EL (cell line): ENCODE data around the gene HPN.
"Not testable (repeated sequence)": the region's sequence is repeated elsewhere in the genome, so short reads cannot be mapped to it uniquely, and the experiment has no call there.

ENCODE experiments used
- DNase-seq: peaks from one replicate; pipeline ENCODE4 v3.0.0-alpha.2; 2016

The HPN gene

GRCh38 chr19:35088131-35088913, 46.8 kb downstream of the HPN start:
- DNase-seq: peak; percentile 95

GRCh38 chr19:35089554-35089953, 48.0 kb downstream of the HPN start:
- DNase-seq: no peak

- DNase-seq: no peak
These were observed 48.6 kb downstream of the HPN start for GRCh38 chr19:35090160-35090505.

GRCh38 chr19:35090506-35091214, 49.1 kb downstream of the HPN start:
- DNase-seq: peak; percentile 69

- no peak for DNase-seq
These were observed 51.9 kb downstream of the HPN start for GRCh38 chr19:35093430-35093829.

GRCh38 chr19:35093941-35094647, 52.6 kb downstream of the HPN start:
- DNase-seq: no peak

GRCh38 chr19:35094656-35095055, 53.1 kb downstream of the HPN start:
- no peak for DNase-seq

- DNase-seq: no peak
These were observed 54.3 kb downstream of the HPN start for GRCh38 chr19:35095667-35096368.

- DNase-seq: no peak
These were observed 57.0 kb downstream of the HPN start for GRCh38 chr19:35098413-35099049.

GRCh38 chr19:35099155-35099896, 57.8 kb downstream of the HPN start:
- no peak for DNase-seq

GRCh38 chr19:35099897-35100275, 58.4 kb downstream of the HPN start:
- DNase-seq: no peak

- no peak for DNase-seq
These were observed 59.3 kb downstream of the HPN start for GRCh38 chr19:35100588-35101533.

- DNase-seq: not testable (repeated sequence)
These were observed 60.4 kb downstream of the HPN start for GRCh38 chr19:35101949-35102348.

- DNase-seq: not testable (repeated sequence)
These were observed 62.1 kb downstream of the HPN start for GRCh38 chr19:35103614-35104013.

GRCh38 chr19:35104361-35104760, 62.8 kb downstream of the HPN start:
- DNase-seq: no peak

- no peak for DNase-seq
These were observed 63.5 kb downstream of the HPN start for GRCh38 chr19:35105047-35105410.

- DNase-seq: no peak
These were observed 64.1 kb downstream of the HPN start for GRCh38 chr19:35105411-35106290.

- no peak for DNase-seq
These were observed 64.7 kb downstream of the HPN start for GRCh38 chr19:35106291-35106583.

- no peak for DNase-seq
These were observed 65.5 kb downstream of the HPN start for GRCh38 chr19:35106898-35107541.

- peak; percentile 31 for DNase-seq
These were observed 66.0 kb downstream of the HPN start for GRCh38 chr19:35107545-35107944.
